IMR-90 (cell line): ENCODE measurements around the gene DBN1. TPM values are rescaled to one million over a fixed set of nuclear protein-coding genes. Genes with fewer than 3 reads are reported as not detected.

Source experiments
- ATAC-seq: fragments of 200-7000 bp; cut with Tn5 transposase; 2 replicates; pipeline ENCODE4 v1.9.1; 2020; ENCODE audit warnings: low read depth, mild to moderate bottlenecking, moderate library complexity
- BruUV-seq: library from RNA; stranded (reverse); fragments of 400-500 nt; replicated peaks from 2 replicates; lab custom pipeline; 2021; lab: Mats Ljungman, UMichigan
- CTCF ChIA-PET: fragments of 300-600 bp; formaldehyde crosslinking; extraction: SDS; loops from one replicate; lab custom pipeline; 2021; ENCODE audit warnings: antibody characterized with exemption; lab: Yijun Ruan, JAX
- POLR2A ChIA-PET: fragments of 300-600 bp; sonication (Branson Sonifier 250); formaldehyde crosslinking; loops from one replicate; lab custom pipeline; 2022; ENCODE audit warnings: antibody characterized with exemption; ENCODE audit not compliant: unreplicated experiment; lab: Charles Lee
- DNase-seq: peaks from one replicate; pipeline ENCODE4 v3.0.0; 2013
- H2AFZ ChIP-seq: replicated peaks from 2 replicates; pipeline ENCODE3; 2013; ENCODE audit warnings: low read length, mild to moderate bottlenecking; ENCODE audit not compliant: poor library complexity
- H2AK5ac ChIP-seq: 2 replicates; pipeline ENCODE4 v1.6.1; 2013; ENCODE audit warnings: low read depth, low read length, inconsistent platforms
- H2AK9ac ChIP-seq: replicated peaks from 2 replicates; pipeline ENCODE3; 2013; ENCODE audit warnings: mild to moderate bottlenecking, low read depth, low read length, moderate library complexity; ENCODE audit not compliant: poor library complexity
- H2BK120ac ChIP-seq: 2 replicates; pipeline ENCODE4 v1.6.1; 2013; ENCODE audit warnings: low read depth, low read length, inconsistent platforms
- H2BK15ac ChIP-seq: 3 replicates; pipeline ENCODE4 v1.6.1; 2013; ENCODE audit warnings: low read depth, low read length, inconsistent platforms
- H2BK20ac ChIP-seq: 2 replicates; pipeline ENCODE4 v1.6.1; 2013; ENCODE audit warnings: low read depth, mild to moderate bottlenecking, inconsistent platforms, low read length, moderate library complexity
- H2BK5ac ChIP-seq: 2 replicates; pipeline ENCODE4 v1.6.1; 2013; ENCODE audit warnings: mild to moderate bottlenecking, low read depth, low read length, inconsistent platforms; ENCODE audit not compliant: poor library complexity, severe bottlenecking
- H3K14ac ChIP-seq: replicated peaks from 2 replicates; pipeline ENCODE4 v1.6.1; 2013; ENCODE audit warnings: low read depth, low read length, inconsistent platforms
- H3K18ac ChIP-seq: 2 replicates; pipeline ENCODE4 v1.6.1; 2013; ENCODE audit warnings: low read depth, low read length, control low read depth
- H3K23ac ChIP-seq: 2 replicates; pipeline ENCODE4 v1.6.1; 2013; ENCODE audit warnings: low read depth, low read length, inconsistent platforms
- H3K27ac ChIP-seq: 2 replicates; pipeline ENCODE4 v1.5.1; 2013; ENCODE audit warnings: mild to moderate bottlenecking, control low read depth, low read length; ENCODE audit not compliant: insufficient read depth
- H3K27me3 ChIP-seq: 2 replicates; pipeline ENCODE4 v1.6.1; 2013; ENCODE audit warnings: low read length; ENCODE audit not compliant: control insufficient read depth, insufficient read depth
- H3K36me3 ChIP-seq: 2 replicates; pipeline ENCODE4 v1.6.1; 2013; ENCODE audit warnings: low read length, mixed read lengths; ENCODE audit not compliant: control insufficient read depth, insufficient read depth
- H3K4ac ChIP-seq: 2 replicates; pipeline ENCODE4 v1.6.1; 2013; ENCODE audit warnings: low read depth, low read length, inconsistent platforms
- H3K4me1 ChIP-seq: 2 replicates; pipeline ENCODE4 v1.6.1; 2013; ENCODE audit warnings: low read length, mixed read lengths; ENCODE audit not compliant: control insufficient read depth, insufficient read depth
- H3K4me2 ChIP-seq: 2 replicates; pipeline ENCODE4 v1.6.1; 2013; ENCODE audit warnings: low read depth, mild to moderate bottlenecking, control low read depth, low read length, moderate library complexity
- H3K4me3 ChIP-seq: 2 replicates; pipeline ENCODE4 v1.5.1; 2013; ENCODE audit warnings: low read depth, mild to moderate bottlenecking, control low read depth, low read length, moderate library complexity; ENCODE audit not compliant: insufficient read depth
- H3K56ac ChIP-seq: 2 replicates; pipeline ENCODE4 v1.6.1; 2013; ENCODE audit warnings: low read length, inconsistent platforms; ENCODE audit not compliant: insufficient read depth; ENCODE audit errors: extremely low read depth
- H3K79me1 ChIP-seq, 2 experiments: 2 replicates each; pipeline ENCODE4 v1.6.1; 2013; ENCODE audit warnings: low read length in 2 of 2, inconsistent platforms in 1 of 2, low read depth in 1 of 2
- H3K9ac ChIP-seq: 2 replicates; pipeline ENCODE4 v1.6.1; 2013; ENCODE audit warnings: low read depth, low read length, control low read depth
- H3K9me1 ChIP-seq: 2 replicates; pipeline ENCODE4 v1.6.1; 2013; ENCODE audit warnings: low read length, inconsistent platforms; ENCODE audit not compliant: insufficient read depth
- H3K9me3 ChIP-seq: 2 replicates; pipeline ENCODE4 v1.6.1; 2013; ENCODE audit warnings: low read length; ENCODE audit not compliant: control insufficient read depth, insufficient read depth
- H4K20me1 ChIP-seq: 2 replicates; pipeline ENCODE4 v1.6.1; 2013; ENCODE audit warnings: low read length, inconsistent platforms; ENCODE audit not compliant: insufficient read depth
- H4K5ac ChIP-seq: 2 replicates; pipeline ENCODE4 v1.6.1; 2013; ENCODE audit warnings: mild to moderate bottlenecking, low read depth, low read length, control low read depth
- H4K8ac ChIP-seq, 2 experiments: 2 replicates each; pipeline ENCODE4 v1.6.1; 2013; ENCODE audit warnings: low read depth in 2 of 2, low read length in 2 of 2, control low read depth in 1 of 2, inconsistent platforms in 1 of 2
- H4K91ac ChIP-seq: 2 replicates; pipeline ENCODE4 v1.6.1; 2013; ENCODE audit warnings: low read depth, low read length, inconsistent platforms; ENCODE audit not compliant: insufficient read depth
- BHLHE40 ChIP-seq: fragments of 150-350 bp; IDR thresholded peaks from 2 replicates; pipeline ENCODE4 v1.6.1; 2016; ENCODE audit warnings: mild to moderate bottlenecking, low read depth, low read length
- CEBPB ChIP-seq: IDR thresholded peaks from 2 replicates; pipeline ENCODE4 v1.6.1; 2012; ENCODE audit warnings: low read depth, low read length, improper control_type of control experiment
- CTCF ChIP-seq: conservative IDR thresholded peaks from 2 replicates; pipeline ENCODE4 v1.5.1; 2012; ENCODE audit warnings: mild to moderate bottlenecking, low read depth, low read length, improper control_type of control experiment
- ELK1 ChIP-seq: fragments of 150-350 bp; IDR thresholded peaks from 2 replicates; pipeline ENCODE4 v1.6.1; 2016; ENCODE audit warnings: low read depth, mild to moderate bottlenecking, low read length, moderate library complexity, borderline replicate concordance
- FOS ChIP-seq: fragments of 150-350 bp; IDR thresholded peaks from 2 replicates; pipeline ENCODE4 v1.6.1; 2016; ENCODE audit warnings: low read depth, low read length
- MAFK ChIP-seq: IDR thresholded peaks from 2 replicates; pipeline ENCODE4 v1.6.1; 2012; ENCODE audit warnings: low read depth, low read length, improper control_type of control experiment
- MAZ ChIP-seq: IDR thresholded peaks from 2 replicates; pipeline ENCODE4 v1.6.1; 2012; ENCODE audit warnings: low read depth, mild to moderate bottlenecking, low read length, improper control_type of control experiment, moderate library complexity, borderline replicate concordance
- MXI1 ChIP-seq: IDR thresholded peaks from 2 replicates; pipeline ENCODE4 v1.6.1; 2012; ENCODE audit warnings: low read depth, mild to moderate bottlenecking, low read length, moderate library complexity, borderline replicate concordance
- NFE2L2 ChIP-seq: fragments of 150-350 bp; IDR thresholded peaks from 2 replicates; pipeline ENCODE4 v1.6.1; 2016; ENCODE audit warnings: low read depth, mild to moderate bottlenecking, low read length
- POLR2A ChIP-seq: IDR thresholded peaks from 2 replicates; pipeline ENCODE4 v1.6.1; 2012; ENCODE audit warnings: mild to moderate bottlenecking, low read depth, low read length
- RAD21 ChIP-seq: IDR thresholded peaks from 2 replicates; pipeline ENCODE4 v1.6.1; 2012; ENCODE audit warnings: low read length, improper control_type of control experiment
- RCOR1 ChIP-seq: IDR thresholded peaks from 2 replicates; pipeline ENCODE4 v1.6.1; 2012; ENCODE audit warnings: mild to moderate bottlenecking, low read length, improper control_type of control experiment; ENCODE audit not compliant: insufficient replicate concordance
- RFX5 ChIP-seq: IDR thresholded peaks from 2 replicates; pipeline ENCODE4 v1.8.0; 2012; ENCODE audit warnings: low read depth, mild to moderate bottlenecking, low read length, moderate library complexity
- SMC3 ChIP-seq: fragments of 150-350 bp; IDR thresholded peaks from 2 replicates; pipeline ENCODE4 v1.6.1; 2016; ENCODE audit warnings: low read depth, mild to moderate bottlenecking, antibody characterized with exemption, low read length, moderate library complexity
- USF2 ChIP-seq: fragments of 150-350 bp; IDR thresholded peaks from 2 replicates; pipeline ENCODE4 v1.6.1; 2017; ENCODE audit warnings: mild to moderate bottlenecking, antibody characterized with exemption, low read length, low read depth
- WGBS, 2 experiments: methylation state at CpG; one replicate each; pipeline versions ENCODE4 v1.1.5 to v1.1.7; 2013; ENCODE audit warnings: missing lambda C conversion rate in 2 of 2; ENCODE audit not compliant: insufficient read length in 1 of 2; ENCODE audit errors: extremely low coverage in 2 of 2; 5-methylcytosine and 5-hydroxymethylcytosine counted together
- dilution Hi-C: fragments of 300-500 bp; cut with HindIII; formaldehyde crosslinking; loops from one replicate; pipeline ENCODE4 v1.14.3; 2018; ENCODE audit warnings: low sequenced_read_pairs; ENCODE audit not compliant: unreplicated experiment
- in situ Hi-C: fragments of 300-500 bp; cut with MboI; formaldehyde crosslinking; loops from 3 replicates; pipeline ENCODE4 v1.14.3; 2019; ENCODE audit warnings: low sequenced_read_pairs, inconsistent platforms, mixed read lengths
- intact Hi-C: fragments of 100-400 bp; cut with micrococcal nuclease; formaldehyde crosslinking; loops from 2 replicates; pipeline ENCODE4 v1.10.0; 2022
- polyA plus RNA-seq, 3 experiments: library from polyadenylated mRNA; depleted of rRNA; stranded (reverse); fragments of >200 nt; gene quantifications; 2 replicates each; pipeline ENCODE4 v1.2.3, GENCODE V29; 2012; ENCODE audit warnings: low replicate concordance in 1 of 3
- total RNA-seq: library from RNA; depleted of rRNA; stranded (reverse); fragments of >200 nt; gene quantifications from 2 replicates; pipeline ENCODE4 v1.2.3, GENCODE V29; 2012

Gene DBN1
- total and polyA plus RNA-seq, 2 of the 4 experiments (the other 2 are of a cell fraction), result 122 to 187 TPM

- no TSS peak for BruUV-seq
- peak overlapping the region; percentile 78 for H2AK9ac ChIP-seq
- H2BK120ac ChIP-seq, result no peak overlapping the region
- no peak overlapping the region for H3K4me3 ChIP-seq
- H3K9ac ChIP-seq, result no peak overlapping the region
- H4K20me1 ChIP-seq, result no peaks in the 10 kb centered on the region
- intact Hi-C loops, result no loop called here
- no peak overlapping the region for H3K4me2 ChIP-seq
- no peak overlapping the region for H4K91ac ChIP-seq
- no peaks in the 10 kb centered on the region for H3K27me3 ChIP-seq
- H3K4me1 ChIP-seq, result peaks cover 7% of the 10 kb centered on the region
- no peak overlapping the region for H4K5ac ChIP-seq
- H3K27ac ChIP-seq, result peak overlapping the region; percentile 13; the same call in 1 of the 2 replicates
- CTCF ChIA-PET, result no interaction called here
- H3K23ac ChIP-seq, result no peak overlapping the region
- H2AK5ac ChIP-seq, result no peak overlapping the region
- 0 out of 2 replicates have a peak, but pooled peaks cover 4% of the 10 kb centered on the region for H3K9me1 ChIP-seq
- H3K36me3 ChIP-seq, result peaks cover 57% of the 10 kb centered on the region
- H4K8ac ChIP-seq, result no peak overlapping the region
- H3K9me3 ChIP-seq, result no peaks in the 10 kb centered on the region
- no peak overlapping the region for H3K14ac ChIP-seq
- H2BK15ac ChIP-seq, result no peak overlapping the region
- no peak overlapping the region for H3K56ac ChIP-seq
- H3K79me1 ChIP-seq, result peaks cover 27 to 52% of the 10 kb centered on the region in 2 experiments
- dilution Hi-C loops, result no loop called here
- H3K4ac ChIP-seq, result no peak overlapping the region
- DNase-seq (no peak), ATAC-seq (no peak)
- POLR2A ChIA-PET, result no interaction called here
- WGBS, 2 experiments, result 83% methylated on average over 6 of the region's 13 CpGs; no CpG with 5 or more reads in 1 of the 2 experiments
- in situ Hi-C loops, result no loop called here
- no peak overlapping the region for H2BK20ac ChIP-seq
- no peak overlapping the region for H3K18ac ChIP-seq
- peak overlapping the region; percentile 11 for H2BK5ac ChIP-seq
- H2AFZ ChIP-seq, result peak overlapping the region; percentile 63
- TF ChIP-seq BHLHE40 (no peak), MXI1 (no peak), SMC3 (no peak), RAD21 (no peak), NFE2L2 (no peak), POLR2A (no peak), RFX5 (no peak), USF2 (no peak), MAFK (no peak), ELK1 (no peak), CEBPB (no peak), CTCF (no peak), FOS (no peak), RCOR1 (no peak), MAZ (no peak)
Observed at GRCh38 chr5:177519463-177520235, 46.2 kb upstream of the DBN1 start.
